Activated CD4-positive, alpha-beta T cell treated with anti-CD3 and anti-CD28 coated beads for 24 hours (primary cell): ENCODE results near the gene TMPRSS7.
"Not testable (repeated sequence)": the region's sequence is repeated elsewhere in the genome, so short reads cannot be mapped to it uniquely, and the experiment has no call there.

Experiments used
- DNase-seq, 2 donors: peaks; one replicate each; pipeline ENCODE4 v3.0.0-alpha.2; 2020; ENCODE audit warnings: low read depth in 2 of 2

TMPRSS7 gene

DNA sequence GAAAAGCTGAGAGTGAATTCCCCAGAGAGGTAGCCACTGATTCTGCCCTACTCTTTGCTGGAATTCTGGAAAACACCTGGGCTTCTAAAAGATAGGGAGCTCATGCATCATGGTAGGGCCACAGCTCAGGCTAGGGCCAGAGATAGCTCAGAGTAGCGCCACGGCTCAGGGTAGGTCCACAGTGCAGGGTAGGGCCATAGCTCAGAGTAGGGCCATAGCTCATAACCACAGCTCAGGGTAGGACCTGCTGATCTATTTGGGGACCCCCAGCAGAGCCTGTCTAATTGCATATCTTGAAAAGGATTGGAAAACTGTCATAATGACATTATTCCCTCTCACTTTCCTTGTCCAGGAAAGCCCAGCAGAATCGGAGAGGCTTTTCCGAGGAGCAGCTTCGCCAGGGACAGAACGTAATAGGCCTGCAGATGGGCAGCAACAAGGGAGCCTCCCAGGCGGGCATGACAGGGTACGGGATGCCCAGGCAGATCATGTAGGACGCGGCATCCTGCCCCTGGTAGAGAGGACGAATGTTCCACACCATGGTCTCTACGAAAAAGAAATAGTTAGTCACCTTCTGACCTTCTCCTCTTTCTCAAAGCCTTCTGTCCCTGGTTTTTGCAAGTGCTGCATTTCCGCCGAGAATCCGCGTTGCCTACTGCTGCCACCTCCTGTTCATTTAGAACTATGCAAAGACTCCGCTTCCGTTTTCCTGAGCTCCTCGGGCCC, 21.3 kb upstream of the TMPRSS7 start:
- DNase-seq = peak; percentile 35 to 52

DNA sequence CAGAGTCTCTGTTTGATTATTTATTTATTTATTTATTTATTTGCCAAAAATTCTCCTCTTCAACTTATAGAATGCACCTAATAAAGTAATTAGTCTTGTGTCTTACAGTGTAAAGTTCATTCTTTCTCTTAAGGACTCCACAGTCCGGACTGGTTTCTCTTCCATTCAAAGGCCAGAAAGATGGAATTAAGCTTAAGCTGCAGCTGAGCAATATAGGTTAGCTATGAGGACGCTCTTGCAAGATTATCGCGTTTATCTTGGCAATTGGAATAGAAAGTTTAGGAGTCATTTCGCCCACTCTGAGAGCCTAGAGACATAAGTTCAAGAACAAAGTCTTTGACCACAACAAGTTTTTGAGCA, 20.8 kb upstream of the TMPRSS7 start:
- DNase-seq = no peak

GRCh38 chr3:112017091-112017490, 17.4 kb upstream of the TMPRSS7 start:
- DNase-seq = no peak

DNA sequence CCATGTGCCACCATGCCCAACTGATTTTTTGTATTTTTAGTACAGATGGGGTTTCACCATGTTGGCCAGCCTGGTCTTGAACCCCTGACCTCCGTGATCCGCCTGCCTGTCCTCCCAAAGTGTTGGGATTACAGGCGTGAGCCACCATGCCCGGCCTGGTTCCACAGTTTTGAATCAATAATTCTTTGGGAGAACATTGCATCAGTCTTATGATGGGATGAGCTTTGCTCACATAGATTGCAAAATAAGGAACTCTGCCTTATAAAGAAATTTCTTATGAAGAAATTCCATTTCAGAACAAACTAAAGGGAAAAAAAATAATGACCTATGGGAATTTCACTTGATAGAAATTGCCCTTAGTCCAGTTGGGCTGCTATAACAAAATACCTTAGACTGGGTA, 15.8 kb upstream of the TMPRSS7 start:
- DNase-seq = no peak

GRCh38 chr3:112019716-112020115, 14.8 kb upstream of the TMPRSS7 start:
- DNase-seq = no peak

DNA sequence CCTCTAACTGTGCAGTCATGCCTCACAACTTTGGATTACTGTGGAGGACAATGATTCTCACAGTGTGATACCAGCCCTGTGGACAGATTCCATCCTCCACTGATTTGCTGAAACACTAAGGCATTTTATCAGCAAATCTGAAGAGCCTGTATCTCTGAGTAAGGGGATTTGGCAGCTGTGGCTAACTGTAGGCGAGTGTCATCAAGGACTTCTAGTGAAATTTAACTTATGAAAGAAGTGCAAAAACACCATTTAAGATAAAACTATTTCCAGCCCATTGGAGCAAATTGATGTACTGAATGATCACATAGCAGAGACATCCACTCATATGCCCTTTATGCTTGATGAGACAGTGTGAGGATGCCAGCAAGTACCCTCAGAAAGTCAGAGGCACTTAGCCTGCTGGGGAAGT, 13.9 kb upstream of the TMPRSS7 start:
- no peak for DNase-seq

- DNase-seq = no peak
Observed at GRCh38 chr3:112027142-112027541, 7.4 kb upstream of the TMPRSS7 start.

DNA sequence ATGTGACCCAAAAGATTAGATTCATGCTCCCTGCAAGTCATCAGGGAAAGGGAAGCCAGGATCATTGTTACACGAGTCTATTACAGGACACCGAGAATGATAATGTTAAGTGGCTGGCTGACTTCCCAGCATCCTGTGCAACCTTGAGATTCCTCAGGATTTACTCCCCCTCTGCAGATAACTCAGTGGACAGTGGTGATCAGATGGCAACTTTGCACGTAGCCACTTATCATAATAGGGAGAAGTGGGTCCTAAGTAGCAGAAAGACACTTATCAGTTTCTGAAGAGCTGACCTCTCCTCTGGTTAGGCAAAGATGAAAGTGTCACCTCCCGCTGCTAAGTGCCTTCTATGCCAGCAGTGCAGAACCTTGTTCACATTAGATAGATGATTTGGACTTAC, 6.7 kb upstream of the TMPRSS7 start:
- DNase-seq = no peak

GRCh38 chr3:112030901-112031300, 3.6 kb upstream of the TMPRSS7 start:
- DNase-seq = no peak

GRCh38 chr3:112032098-112032731, 2.3 kb upstream of the TMPRSS7 start:
- DNase-seq = no peak

DNA sequence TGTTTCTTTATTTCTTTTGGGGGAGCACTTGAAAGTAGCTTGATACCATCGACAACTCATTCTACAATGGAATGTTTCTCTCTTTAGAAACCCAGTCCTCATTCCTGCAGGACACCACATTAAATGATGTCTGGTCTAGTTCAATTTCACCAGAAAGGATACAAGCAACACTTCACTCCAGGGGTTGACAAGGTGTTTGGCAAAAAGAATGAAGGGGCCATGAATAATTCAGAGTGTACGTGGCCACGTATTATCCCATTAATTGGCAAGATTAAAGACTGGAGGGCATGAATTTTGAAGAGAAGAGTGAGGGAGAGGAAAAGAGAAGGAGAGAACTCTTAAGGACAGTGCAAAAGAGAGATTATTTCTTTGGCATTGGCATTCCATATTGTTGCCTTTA, 705 bp downstream of the TMPRSS7 start:
- no peak for DNase-seq

DNA sequence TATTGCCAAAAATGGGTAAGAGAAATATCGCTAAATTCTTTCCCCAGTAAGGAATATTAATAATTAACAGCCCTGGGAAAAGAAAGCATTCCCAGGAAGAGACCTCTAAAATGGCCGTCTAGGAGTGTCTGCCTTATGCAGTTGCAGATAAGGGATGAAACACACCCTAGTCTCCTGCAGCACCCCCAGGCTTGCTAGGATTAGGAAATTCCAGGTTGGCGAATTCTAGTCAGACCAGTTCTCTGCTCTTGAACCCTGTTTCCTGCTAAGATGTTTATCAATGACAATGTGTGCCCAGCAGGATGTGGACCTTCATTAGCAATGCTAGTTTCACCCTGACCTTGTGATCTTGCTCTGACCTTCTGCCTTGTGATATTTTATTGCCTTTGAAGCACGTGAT, 2.7 kb downstream of the TMPRSS7 start:
- not testable (repeated sequence) for DNase-seq

DNA sequence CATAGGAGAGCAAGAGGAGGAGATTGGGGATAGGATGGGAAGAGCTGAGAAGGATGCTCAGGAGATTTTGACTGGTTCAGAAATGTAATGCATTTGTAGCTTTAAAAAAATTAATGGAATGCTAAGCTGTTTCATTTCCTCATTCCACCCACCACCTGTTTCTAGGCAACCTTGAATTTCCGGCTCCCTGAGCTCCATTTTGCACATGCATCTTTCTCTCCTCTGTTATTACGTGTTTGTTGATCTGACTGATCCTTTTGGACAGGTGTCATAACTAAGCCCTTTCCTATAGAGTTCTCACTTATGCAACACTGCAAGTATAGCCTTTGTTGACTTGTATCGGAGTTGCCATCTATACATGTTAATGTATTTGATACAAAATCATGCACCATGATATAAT, 4.3 kb downstream of the TMPRSS7 start:
- no peak for DNase-seq

GRCh38 chr3:112041321-112041720, 6.8 kb downstream of the TMPRSS7 start:
- DNase-seq = no peak

DNA sequence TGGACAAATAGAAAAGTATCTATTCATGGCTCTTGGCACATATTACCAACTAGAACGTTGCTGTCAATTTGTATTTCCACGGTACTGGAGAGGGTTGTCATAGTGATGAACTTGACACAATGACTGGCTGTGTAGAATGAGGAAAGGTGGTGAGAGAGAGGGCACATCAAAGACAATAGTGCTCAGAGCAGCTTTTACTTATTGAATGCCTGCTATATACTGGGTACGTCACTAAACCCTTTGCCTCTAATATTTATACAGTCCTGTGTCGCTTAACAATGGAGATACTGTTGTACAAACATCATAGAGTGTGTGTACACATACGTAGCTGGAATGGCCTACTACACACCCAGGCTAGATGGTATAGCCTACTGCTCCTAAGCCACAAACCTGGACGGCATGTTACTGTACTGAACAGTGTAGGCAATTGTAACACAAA, 8.3 kb downstream of the TMPRSS7 start:
- DNase-seq = no peak

DNA sequence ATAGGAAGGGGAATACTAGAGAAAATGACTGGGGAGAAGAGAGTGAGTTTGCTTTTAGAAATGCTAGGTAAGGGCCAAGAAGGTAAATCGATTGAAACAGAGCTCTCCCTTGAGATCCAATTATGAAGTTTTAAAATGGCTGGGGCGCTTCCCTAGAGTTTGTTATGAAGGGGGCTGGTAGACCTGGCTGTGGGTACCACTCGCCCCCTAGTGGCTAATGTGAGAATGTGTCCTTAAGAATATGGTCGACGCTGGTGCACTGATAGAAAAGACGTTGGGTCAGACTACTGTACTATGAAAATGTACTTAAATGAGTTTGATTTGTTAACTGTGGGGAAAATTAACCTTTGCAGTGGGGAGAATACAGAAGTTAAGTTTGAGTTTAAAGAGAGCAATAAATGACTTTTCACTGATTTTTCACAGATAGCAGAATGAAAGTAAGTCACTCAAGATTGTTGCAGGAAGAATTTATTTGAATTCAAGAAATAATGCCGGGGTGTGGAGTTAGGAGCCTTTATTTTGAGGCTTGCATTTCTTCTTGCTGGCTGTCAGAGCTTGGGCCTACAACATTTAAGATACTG, 9.2 kb downstream of the TMPRSS7 start:
- peak; percentile 7 to 22 for DNase-seq

DNA sequence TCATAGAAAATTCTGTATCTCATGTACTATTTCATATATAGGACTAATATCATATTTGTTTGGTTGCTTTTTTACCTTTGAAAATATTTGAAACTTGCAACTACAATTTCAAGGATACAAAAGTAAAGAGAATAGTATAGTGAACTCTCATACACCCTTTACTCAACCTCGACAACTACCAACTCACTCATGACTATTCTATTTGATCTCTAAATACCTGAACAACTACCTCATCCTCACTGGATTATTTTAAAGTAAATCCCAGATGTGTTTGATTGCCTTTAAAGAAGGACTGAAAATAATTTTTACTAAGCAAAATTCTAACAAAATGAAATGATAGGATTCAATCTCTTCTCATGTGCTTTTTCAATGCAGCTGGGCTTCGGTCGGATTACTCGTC, 12.1 kb downstream of the TMPRSS7 start:
- DNase-seq = no peak

GRCh38 chr3:112047264-112047663, 12.7 kb downstream of the TMPRSS7 start:
- no peak for DNase-seq

GRCh38 chr3:112048911-112049310, 14.4 kb downstream of the TMPRSS7 start:
- no peak for DNase-seq

DNA sequence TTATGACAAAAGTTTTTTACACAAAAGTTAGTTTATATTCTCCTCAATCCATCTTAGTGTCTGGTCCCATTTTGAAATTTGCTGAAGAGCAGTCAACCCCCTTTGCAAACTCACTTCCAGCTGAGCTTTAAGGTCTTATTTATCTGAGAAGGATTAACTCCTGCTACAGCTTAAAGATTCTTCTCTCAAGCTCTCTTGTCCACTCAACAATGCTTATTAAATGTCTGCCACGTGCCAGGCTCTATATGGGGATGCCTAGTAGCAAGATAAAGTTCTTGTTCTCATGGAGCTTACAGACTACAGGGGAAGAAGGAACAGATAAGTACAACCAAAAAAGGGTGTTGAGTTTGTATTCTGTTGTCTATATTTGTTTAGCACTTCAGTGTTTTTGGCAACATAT, 18.7 kb downstream of the TMPRSS7 start:
- DNase-seq = no peak

GRCh38 chr3:112056451-112056929, 22.0 kb downstream of the TMPRSS7 start:
- DNase-seq = peak in 1 of 2 donors; percentile 7

- no peak for DNase-seq
Observed at GRCh38 chr3:112059497-112059896, 25.0 kb downstream of the TMPRSS7 start.

GRCh38 chr3:112061152-112061551, 26.6 kb downstream of the TMPRSS7 start:
- no peak for DNase-seq
